Endometrial microvascular endothelial cells (primary cell): ENCODE data around the gene ADGB. TPM values are rescaled to one million over a fixed set of nuclear protein-coding genes. Genes with fewer than 3 reads are reported as not detected.
"Not testable (repeated sequence)": the region's sequence is repeated elsewhere in the genome, so short reads cannot be mapped to it uniquely, and the experiment has no call there.

Source experiments
- in situ Hi-C: cut with HindIII; loops from 2 replicates; pipeline ENCODE4 v1.10.0; 2017; ENCODE audit warnings: low sequenced_read_pairs, low pct_unique_long_range_greater_than_20kb; ENCODE audit errors: inconsistent ontology term
- total RNA-seq: library from RNA; depleted of rRNA; stranded (reverse); fragments of >200 nt; gene quantifications from one replicate; pipeline ENCODE4 v1.2.3, GENCODE V29; 2015; ENCODE audit errors: inconsistent ontology term

The ADGB gene
- total RNA-seq, 1 donor from 2014 or later, result not detected

GRCh38 chr6:146854521-146855255 is 255.9 kb downstream of the ADGB start:
- in situ Hi-C loops, result not testable (repeated sequence)

- in situ Hi-C loops, result no loop called here
Observed at GRCh38 chr6:146855889-146856288, 257.1 kb downstream of the ADGB start.

- in situ Hi-C loops, result no loop called here
Observed at GRCh38 chr6:146856296-146856695, 257.5 kb downstream of the ADGB start.

GRCh38 chr6:146857180-146857979 is 258.6 kb downstream of the ADGB start:
- in situ Hi-C loops, result no loop called here

- in situ Hi-C loops, result no loop called here
Observed at GRCh38 chr6:146857980-146858347, 259.2 kb downstream of the ADGB start.

- in situ Hi-C loops, result no loop called here
Observed at GRCh38 chr6:146859206-146859605, 260.4 kb downstream of the ADGB start.

GRCh38 chr6:146859795-146860495 is 261.2 kb downstream of the ADGB start:
- in situ Hi-C loops, result no loop called here

GRCh38 chr6:146860583-146860982 is 261.8 kb downstream of the ADGB start:
- in situ Hi-C loops, result no loop called here

- in situ Hi-C loops, result no loop called here
Observed at GRCh38 chr6:146861029-146861563, 262.3 kb downstream of the ADGB start.

GRCh38 chr6:146861716-146862115 is 262.9 kb downstream of the ADGB start:
- in situ Hi-C loops, result no loop called here

- in situ Hi-C loops, result no loop called here
Observed at GRCh38 chr6:146862508-146862919, 263.7 kb downstream of the ADGB start.

- in situ Hi-C loops, result no loop called here
Observed at GRCh38 chr6:146864300-146864699, 265.5 kb downstream of the ADGB start.

- in situ Hi-C loops, result no loop called here
Observed at GRCh38 chr6:146864885-146865284, 266.1 kb downstream of the ADGB start.

Other genes with a start within 250 kb of the ADGB start
- 116 TPM for gene RAB32, start 55.1 kb upstream of the ADGB start, total RNA-seq